T-helper 2 cell treated with Interferon-gamma antibody and Interleukin-4, amounts not matched to agents 100 ng/mL and 5 ng/mL, for 36 hours (primary cell): ENCODE measurements around the gene DPP7. TPM values are rescaled to one million over a fixed set of nuclear protein-coding genes. Genes with fewer than 3 reads are reported as not detected.
"Not testable (repeated sequence)": the region's sequence is repeated elsewhere in the genome, so short reads cannot be mapped to it uniquely, and the experiment has no call there.

Experiments
- intact Hi-C: fragments of 100-400 bp; cut with micrococcal nuclease; formaldehyde crosslinking; loops from one replicate; pipeline ENCODE4 v1.15.1; 2023
- total RNA-seq: library from RNA; stranded (reverse); gene quantifications from 2 replicates; pipeline ENCODE4 v1.2.3, GENCODE V29; 2022

DPP7 gene
- total RNA-seq, 1 donor from 2014 or later: 229 TPM

DNA sequence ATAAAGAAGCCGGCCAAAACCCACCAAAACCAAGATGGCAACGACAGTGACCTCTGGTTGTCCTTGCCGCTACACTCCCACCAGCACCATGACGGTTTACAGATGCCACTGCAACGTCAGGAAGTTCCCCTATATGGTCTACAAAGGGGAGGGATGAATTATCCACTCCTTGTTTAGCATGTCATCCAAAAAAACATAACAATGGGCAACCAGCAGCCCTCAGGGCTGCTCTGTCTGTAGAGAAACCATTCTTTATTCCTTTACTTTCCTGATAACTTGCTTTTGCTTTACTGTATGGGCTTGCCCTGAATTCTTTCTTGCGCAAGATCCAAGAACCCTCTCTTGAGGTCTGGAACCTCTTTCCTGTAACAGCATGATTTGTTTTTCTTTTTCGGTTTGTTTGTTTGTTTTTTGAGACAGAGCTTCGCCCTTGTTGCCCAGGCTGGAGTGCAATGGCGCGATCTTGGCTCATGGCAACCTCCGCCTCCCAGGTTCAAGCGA, 39.2 kb downstream of the DPP7 start:
- intact Hi-C loops: no loop called here

DNA sequence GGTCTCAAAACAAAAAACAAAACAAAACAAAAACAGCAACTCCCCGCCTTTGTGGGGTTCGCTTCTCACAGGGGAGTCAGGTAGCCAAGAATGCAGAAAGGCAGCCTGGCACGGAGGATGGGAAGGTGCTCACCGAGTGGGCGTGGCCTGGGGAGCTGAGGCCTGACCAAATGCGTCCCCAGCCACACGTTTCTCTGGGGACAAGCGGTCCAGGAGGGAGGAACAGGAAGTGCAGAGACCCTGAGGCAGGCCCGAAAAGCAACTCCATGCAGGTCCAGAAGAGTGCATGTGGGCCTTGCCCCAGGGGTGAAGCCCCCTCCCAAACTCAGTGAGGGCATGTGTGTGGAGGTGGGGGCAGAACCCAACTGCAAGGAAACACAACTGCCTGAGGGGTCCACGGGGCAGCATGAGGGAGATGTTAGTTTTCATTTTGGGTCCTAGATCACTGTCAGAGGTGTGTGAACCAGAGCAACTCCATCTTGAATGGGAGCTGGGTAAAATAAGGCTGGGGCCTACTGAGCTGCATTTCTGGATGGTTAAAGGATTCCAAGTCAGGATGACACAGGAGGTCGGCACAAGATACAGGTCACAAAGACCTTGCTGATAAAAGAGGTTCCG, 39.8 kb downstream of the DPP7 start:
- intact Hi-C loops: no loop called here

- intact Hi-C loops: no loop called here
Observed at GRCh38 chr9:137073992-137074399, 40.5 kb downstream of the DPP7 start.

GRCh38 chr9:137071282-137071681, 43.3 kb downstream of the DPP7 start:
- intact Hi-C loops: no loop called here

GRCh38 chr9:137070906-137071275, 43.6 kb downstream of the DPP7 start:
- intact Hi-C loops: loop anchor here (1.0 kb wide), 3 partner anchors 15 to 79 kb away; partner anchors contain the start of genes DPP7, MAN1B1 and PAXX

- intact Hi-C loops: loop anchor here (1.0 kb wide), 3 partner anchors 16 to 78 kb away; partner anchors contain the start of genes DPP7, MAN1B1 and PAXX
Observed at GRCh38 chr9:137070201-137070905, 44.2 kb downstream of the DPP7 start, which contains the start of gene SAPCD2. Gene SAPCD2, minus strand, starts transcription at chr9:137070557. Its CDS starts 97 bp downstream, at chr9:137070460.

DNA sequence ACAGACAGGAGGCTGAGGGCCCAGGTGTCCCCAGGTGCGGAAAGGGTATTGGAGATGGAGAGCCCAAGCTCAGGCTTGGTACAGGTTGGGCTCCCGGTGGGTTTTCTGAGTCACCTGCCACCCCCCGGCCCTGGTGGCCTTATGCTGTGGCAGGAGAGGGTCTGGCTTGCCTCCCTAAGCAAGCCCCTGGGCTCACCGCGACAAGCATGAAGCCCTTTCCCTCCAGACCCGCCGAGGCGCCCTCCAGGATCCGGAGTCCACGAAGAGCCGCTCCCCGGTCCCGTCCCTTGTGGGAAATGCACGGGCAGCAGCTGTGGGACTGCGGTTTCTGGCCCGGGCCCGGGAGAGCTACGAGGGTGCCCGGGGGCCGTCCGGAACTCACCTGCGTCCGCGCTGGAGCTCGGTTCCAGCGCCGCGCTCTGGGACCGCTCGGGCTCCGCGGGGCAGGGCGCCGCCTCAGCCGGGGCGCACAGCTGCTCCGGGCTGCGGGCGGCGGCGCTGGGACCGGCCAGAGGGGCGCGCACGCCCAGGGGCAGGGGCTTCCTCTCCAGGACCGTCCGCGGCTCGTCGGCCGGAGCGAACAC, 44.9 kb downstream of the DPP7 start:
- intact Hi-C loops: loop anchor here (1.0 to 5.0 kb wide), 4 partner anchors 17 to 77 kb away; partner anchors contain the start of genes ABCA2, DPP7, MAN1B1 and PAXX

- intact Hi-C loops: loop anchor here (5.0 kb wide), 1 partner anchor 42 kb away; the partner anchor contains the start of gene ABCA2
Observed at GRCh38 chr9:137068539-137069507, 45.7 kb downstream of the DPP7 start.

DNA sequence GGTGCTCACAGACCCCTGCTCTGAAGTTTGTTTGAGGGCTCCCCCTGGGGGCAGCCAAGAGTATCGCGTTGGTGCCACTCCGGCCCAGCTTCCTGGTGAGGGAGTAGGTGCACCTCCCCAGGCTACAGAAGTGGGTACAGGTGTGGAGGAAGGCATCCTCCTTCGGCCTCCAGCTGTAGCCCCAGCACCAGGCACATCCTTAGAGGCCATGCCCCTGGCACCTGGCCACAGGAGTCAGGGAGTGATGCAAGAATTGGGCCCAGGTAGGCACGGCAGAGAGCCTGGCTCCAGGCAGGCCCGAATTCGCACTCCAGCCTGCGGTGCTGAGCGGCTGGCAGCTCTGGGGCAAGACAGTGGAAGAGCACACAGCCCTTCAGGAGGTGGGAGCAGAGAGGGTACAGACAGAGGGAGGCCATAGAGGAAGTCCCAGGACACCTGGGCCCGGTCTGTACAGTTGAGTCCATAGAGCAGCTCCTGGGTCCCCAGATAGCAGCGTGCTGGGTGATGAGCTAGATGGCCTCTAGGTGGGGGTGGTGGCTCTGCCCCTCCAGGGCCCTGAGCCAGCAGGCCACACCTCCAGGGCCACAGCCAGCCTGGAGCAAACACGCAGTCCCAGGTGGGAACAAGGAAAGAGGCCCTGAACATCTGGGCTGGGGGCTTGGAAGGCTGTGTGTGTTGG, 46.5 kb downstream of the DPP7 start:
- intact Hi-C loops: loop anchor here (2.0 to 5.0 kb wide), 2 partner anchors 21 to 41 kb away; partner anchors contain the start of genes ABCA2 and NPDC1

- intact Hi-C loops: loop anchor here (2.0 to 5.0 kb wide), 2 partner anchors 19 to 39 kb away; partner anchors contain the start of genes ABCA2 and NPDC1
Observed at GRCh38 chr9:137066096-137066861, 48.3 kb downstream of the DPP7 start.

GRCh38 chr9:137065336-137065967, 49.1 kb downstream of the DPP7 start:
- intact Hi-C loops: loop anchor here (5.0 kb wide), 1 partner anchor 38 kb away; the partner anchor contains the start of gene ABCA2

GRCh38 chr9:137064880-137065164, 49.7 kb downstream of the DPP7 start:
- intact Hi-C loops: loop anchor here (5.0 kb wide), 1 partner anchor 38 kb away; the partner anchor contains the start of gene ABCA2

GRCh38 chr9:137064027-137064879, 50.3 kb downstream of the DPP7 start:
- intact Hi-C loops: no loop called here

DNA sequence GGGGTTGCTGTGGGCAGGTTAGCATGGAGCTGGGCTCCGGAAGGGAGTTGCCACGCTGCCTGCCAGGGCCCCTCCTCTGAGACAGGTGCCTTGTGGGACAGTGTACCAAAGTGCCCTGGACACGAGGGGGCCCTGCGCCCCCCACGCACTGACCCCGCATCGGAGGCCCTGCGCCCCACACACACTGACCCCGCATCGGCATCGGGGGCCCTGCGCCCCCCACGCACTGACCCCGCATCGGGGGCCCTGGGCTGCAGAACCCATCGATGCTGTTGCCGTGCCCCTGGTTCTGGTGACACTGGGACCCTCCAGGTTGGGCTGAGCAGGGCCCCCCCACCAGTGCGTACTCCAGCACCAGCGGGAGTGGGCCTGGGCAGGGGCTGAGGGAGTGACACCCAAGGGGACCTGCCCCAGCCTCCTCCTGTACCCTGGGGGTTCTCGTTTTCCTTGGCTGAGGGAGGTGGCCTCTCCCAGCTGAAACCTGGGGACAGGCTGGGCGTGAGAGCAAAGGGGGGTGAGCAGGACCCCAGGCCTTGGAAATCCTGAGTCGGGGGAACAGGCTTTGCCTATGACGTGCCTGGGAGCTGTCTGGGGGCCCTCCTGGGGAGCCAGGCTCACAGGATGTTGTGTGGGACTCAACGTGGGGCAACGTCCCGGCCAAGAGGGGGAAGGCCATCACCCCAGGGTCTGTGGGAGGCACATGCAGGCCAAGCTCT, 51.1 kb downstream of the DPP7 start:
- intact Hi-C loops: no loop called here

DNA sequence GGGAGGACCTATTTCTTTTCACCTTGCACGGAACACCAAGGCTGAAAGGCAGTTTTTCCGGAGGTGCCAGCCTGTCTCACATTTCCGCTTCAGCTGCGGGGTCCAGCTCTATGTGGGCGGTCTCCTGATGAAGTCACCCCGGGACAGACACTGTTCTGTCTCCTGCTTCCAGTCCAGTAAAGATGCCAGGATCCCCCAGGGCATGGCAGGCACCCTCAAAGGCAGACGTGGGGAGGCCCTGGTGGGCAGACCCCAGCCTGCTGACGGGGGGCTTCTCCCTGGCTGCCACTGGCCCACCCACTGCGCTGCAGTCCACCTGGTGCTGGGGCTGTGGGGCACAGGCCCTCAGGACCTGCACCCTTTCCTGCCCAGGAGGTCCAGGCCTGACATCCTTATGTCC, 51.7 kb downstream of the DPP7 start:
- intact Hi-C loops: not testable (repeated sequence)

DNA sequence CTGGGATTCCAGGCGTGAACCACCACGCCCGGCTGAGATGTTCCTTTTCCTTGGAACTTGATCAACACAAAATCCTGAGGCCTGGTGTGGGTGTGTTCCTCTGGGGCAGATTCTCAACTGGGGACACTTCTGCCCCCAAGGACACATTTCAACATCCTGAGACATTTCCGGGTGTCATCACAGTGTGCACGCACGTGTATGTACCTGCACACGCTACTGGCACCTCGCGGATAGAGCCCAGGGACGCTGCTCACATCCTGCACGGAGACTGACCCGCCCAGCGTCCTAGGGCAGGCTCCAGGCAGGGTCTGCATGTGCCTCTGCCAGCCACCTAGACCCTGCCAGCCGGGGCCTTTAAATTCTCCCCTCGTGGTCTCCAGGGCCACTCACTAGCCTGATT, 52.1 kb downstream of the DPP7 start:
- intact Hi-C loops: no loop called here
